Choroid plexus epithelial cell (primary cell): ENCODE data around the gene NPEPL1.

Source experiments
- DNase-seq: peaks from one replicate; pipeline ENCODE4 v3.0.0-alpha.2; 2010; ENCODE audit warnings: low read depth
- H3K4me3 ChIP-seq: 2 replicates; pipeline ENCODE4 v1.5.1; 2011; ENCODE audit warnings: low read depth, mild to moderate bottlenecking, control low read depth, low read length, moderate library complexity
- TF ChIP-seq, protein P1 (sequence below): conservative IDR thresholded peaks from 2 replicates; pipeline ENCODE4 v1.5.1; 2011; ENCODE audit warnings: low read depth, mild to moderate bottlenecking, control low read depth, inconsistent platforms, low read length, moderate library complexity

The NPEPL1 gene

DNA sequence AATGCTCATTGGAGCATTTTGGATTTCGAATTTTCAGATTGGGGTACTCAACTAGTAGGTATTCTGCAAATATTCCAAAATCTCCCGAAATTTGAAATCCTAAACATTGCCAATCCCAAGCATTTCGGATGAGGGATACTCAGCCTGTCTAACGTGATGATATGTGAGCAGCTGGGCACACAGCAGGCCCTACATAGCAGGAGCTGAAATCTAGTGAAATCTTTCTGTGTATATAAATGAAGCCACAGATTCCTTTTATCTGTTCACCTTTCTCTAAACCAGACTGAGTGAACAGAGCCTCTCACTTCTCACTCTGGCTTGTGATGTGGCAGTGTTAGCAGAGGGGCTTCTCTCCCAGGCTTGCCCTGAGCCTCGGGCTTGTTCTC lies 23.7 kb upstream of the NPEPL1 start:
- no peak overlapping the region for H3K4me3 ChIP-seq
- TF ChIP-seq, protein P1, sequence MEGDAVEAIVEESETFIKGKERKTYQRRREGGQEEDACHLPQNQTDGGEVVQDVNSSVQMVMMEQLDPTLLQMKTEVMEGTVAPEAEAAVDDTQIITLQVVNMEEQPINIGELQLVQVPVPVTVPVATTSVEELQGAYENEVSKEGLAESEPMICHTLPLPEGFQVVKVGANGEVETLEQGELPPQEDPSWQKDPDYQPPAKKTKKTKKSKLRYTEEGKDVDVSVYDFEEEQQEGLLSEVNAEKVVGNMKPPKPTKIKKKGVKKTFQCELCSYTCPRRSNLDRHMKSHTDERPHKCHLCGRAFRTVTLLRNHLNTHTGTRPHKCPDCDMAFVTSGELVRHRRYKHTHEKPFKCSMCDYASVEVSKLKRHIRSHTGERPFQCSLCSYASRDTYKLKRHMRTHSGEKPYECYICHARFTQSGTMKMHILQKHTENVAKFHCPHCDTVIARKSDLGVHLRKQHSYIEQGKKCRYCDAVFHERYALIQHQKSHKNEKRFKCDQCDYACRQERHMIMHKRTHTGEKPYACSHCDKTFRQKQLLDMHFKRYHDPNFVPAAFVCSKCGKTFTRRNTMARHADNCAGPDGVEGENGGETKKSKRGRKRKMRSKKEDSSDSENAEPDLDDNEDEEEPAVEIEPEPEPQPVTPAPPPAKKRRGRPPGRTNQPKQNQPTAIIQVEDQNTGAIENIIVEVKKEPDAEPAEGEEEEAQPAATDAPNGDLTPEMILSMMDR: no peak
- no peak for DNase-seq

DNA sequence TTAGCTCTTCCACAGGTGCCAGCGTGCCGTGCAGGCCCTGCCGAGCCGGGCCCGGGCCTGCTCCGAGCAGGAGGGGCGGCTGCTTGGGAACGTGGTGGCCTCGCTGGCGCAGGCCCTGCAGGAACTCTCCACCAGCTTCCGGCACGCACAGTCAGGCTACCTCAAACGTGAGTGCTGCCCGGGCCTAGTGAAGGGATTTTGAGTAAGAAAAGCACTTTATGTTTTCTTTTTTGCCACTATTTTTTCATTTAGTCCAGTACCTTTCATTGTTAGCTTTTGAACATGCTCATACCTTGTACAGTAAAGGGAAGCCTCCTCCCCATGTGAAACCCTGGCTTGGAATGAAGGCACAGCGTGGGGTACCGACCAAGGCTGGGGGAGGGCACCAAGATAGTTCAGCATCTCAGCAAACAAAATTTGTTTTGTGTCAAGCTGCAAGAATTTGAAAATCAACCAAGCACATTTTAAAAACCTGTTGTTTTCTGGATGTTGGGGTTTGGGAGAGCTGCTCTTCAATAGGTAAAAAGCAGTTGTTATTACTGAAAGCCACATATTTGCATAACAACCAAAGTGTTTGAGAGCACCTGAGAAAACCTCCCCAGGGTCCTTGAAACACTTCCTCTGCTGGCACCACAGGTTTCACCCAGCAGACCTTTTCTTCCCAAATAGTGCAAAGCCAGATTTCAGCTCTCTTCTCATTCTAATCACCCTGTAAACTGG lies 23.2 kb upstream of the NPEPL1 start:
- TF ChIP-seq, protein P1: no peak
- no peak overlapping the region for H3K4me3 ChIP-seq
- no peak for DNase-seq

DNA sequence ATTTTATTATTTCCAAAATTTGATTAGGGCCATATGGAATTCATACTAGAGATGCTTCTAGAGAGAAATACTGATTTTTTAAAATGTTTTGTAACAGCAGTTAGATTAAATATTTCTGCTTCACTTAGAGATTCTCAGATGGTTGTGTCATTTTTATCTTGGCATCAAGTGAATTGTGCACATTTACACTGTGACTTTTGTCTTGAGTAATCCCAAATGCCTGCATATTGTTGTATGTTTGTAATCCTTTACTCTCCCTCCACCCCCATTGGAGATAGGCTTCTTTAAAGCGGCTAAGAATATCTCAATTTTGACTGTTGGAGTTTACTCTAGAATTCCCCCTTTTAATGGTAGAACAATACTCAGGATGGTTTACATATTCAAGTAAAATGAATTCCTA lies 22.5 kb upstream of the NPEPL1 start:
- TF ChIP-seq, protein P1: no peak
- DNase-seq: no peak
- no peak overlapping the region for H3K4me3 ChIP-seq

DNA sequence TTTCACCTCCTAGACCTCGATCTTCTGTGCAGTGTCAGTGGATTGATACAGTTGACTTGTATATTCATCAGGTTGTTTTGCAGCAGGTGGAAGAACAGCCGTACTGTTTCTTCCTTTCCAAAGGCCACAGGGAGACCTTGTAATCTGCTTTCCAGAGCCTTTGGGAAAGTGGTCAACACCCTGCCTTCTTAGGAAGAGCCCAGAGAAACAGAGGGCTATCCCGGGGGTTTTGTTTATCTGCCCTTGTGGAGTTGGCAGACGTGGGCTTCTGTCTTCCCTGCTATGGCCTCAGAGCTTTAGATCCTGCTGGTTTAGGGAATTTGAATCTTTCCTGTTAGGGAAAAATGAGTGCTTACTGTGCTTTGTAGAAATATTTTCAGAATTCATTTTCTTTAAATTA lies 21.9 kb upstream of the NPEPL1 start:
- TF ChIP-seq, protein P1: no peak
- DNase-seq: no peak
- no peak overlapping the region for H3K4me3 ChIP-seq

DNA sequence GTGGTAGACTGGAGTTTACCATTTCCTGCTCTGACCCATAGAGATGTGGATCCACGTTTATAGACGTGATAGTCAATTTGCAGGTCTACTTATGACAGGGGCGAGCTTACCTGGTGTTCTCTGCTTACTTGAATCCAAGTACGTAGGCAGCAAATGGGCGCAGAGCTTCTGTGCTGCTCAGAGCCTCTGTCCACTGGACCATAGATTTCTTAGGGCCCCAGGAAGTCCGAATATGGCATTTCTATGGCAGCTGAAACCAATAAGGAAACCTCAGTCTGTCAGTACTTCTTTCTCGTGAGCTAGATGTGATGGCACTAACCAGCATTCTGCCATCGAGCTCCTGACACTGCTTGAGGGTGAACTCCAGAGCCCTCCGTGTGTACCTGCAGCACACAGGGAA lies 19.5 kb upstream of the NPEPL1 start:
- TF ChIP-seq, protein P1: no peak
- no peak for DNase-seq
- H3K4me3 ChIP-seq: no peak overlapping the region

DNA sequence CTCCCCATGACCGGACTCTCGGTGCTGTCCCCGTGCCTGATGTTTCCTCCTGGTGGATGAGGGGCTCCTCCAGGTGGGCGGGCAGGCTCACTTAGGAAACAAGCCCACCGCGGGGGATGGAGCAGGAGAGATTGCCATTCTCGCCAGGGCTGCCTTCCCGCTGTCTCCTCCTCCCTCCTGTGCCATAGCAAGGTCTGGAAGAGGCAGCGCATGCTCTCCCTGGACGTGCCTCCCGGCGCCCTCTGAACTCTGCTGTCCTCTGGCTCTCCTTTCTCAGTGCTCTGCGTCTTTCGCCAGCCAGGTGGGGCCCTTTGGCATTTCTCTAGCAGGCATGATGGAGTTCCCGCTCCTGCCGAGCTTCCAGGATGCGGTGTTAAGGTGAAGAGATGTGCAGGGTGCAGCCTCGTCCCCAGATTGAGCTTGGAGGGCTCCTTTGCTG lies 17.4 kb upstream of the NPEPL1 start:
- DNase-seq: no peak
- TF ChIP-seq, protein P1: no peak
- H3K4me3 ChIP-seq: no peak overlapping the region

DNA sequence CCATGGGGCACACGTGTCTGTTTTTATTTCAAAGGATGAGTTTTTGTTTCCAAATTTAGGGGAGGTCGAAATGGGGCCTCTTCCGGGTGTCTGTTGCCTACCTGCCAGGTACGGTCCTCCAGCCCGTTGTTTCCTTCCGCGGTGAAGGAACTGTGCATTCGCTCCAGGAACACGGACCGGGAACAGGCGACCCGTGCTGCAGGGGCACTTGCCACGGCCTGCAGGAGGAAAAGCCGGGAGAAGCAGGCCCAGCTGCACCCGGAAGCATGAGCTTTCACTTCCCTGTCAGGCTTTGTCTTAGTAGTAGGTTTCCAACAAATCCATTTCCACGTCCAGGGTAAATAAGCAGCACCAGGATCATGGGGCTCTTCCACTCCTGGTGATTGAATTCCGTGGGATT lies 17.0 kb upstream of the NPEPL1 start:
- TF ChIP-seq, protein P1: no peak
- no peak overlapping the region for H3K4me3 ChIP-seq
- no peak for DNase-seq
